Naive thymus-derived CD8-positive, alpha-beta T cell (primary cell): Measurements from ENCODE around the gene KRT85. TPM values are rescaled to one million over a fixed set of nuclear protein-coding genes. Genes with fewer than 3 reads are reported as not detected.

ENCODE experiments used
- ATAC-seq, 2 donors: fragments of 150-1000 bp; cut with Tn5 transposase in 1 of 2; sonication (Bioruptor Pico), chemical (Tn5 transposase) in 1 of 2; 1 replicate in 1 of 2; 2 replicates in 1 of 2; pipeline ENCODE4 v1.10.0; 2021; ENCODE audit warnings: mild to moderate bottlenecking in 2 of 2, moderate library complexity in 2 of 2
- POLR2A ChIA-PET: fragments of 350-600 bp; sonication (Branson Sonifier 250); formaldehyde crosslinking; loops from one replicate; lab custom pipeline; 2021; ENCODE audit warnings: antibody characterized with exemption; lab: Charles Lee
- DNase-seq, 10 donors: peaks; one replicate each; pipeline versions ENCODE4 v3.0.0 to v3.0.0-alpha.2; 2020 to 2022
- H3K27ac Mint-ChIP-seq, 10 donors: one replicate each; pipeline ENCODE4 v1.8.0; 2020 to 2022; ENCODE audit warnings: mild to moderate bottlenecking in 10 of 10, mixed read lengths in 10 of 10, moderate library complexity in 4 of 10, inconsistent platforms in 1 of 10
- H3K27me3 Mint-ChIP-seq, 5 donors: one replicate each; pipeline ENCODE4 v1.8.0; 2021 to 2022; ENCODE audit warnings: mixed read lengths in 5 of 5
- H3K36me3 Mint-ChIP-seq, 3 donors: one replicate each; pipeline ENCODE4 v1.8.0; 2020 to 2022; ENCODE audit warnings: mixed read lengths in 3 of 3, mild to moderate bottlenecking in 2 of 3, inconsistent platforms in 1 of 3
- H3K4me1 Mint-ChIP-seq, 4 donors: one replicate each; pipeline ENCODE4 v1.8.0; 2021 to 2022; ENCODE audit warnings: mixed read lengths in 4 of 4
- H3K4me3 Mint-ChIP-seq, 10 donors: one replicate each; pipeline ENCODE4 v1.8.0; 2020 to 2022; ENCODE audit warnings: mild to moderate bottlenecking in 10 of 10, mixed read lengths in 10 of 10, moderate library complexity in 6 of 10, inconsistent platforms in 1 of 10
- H3K9me3 Mint-ChIP-seq, 9 donors: one replicate each; pipeline ENCODE4 v1.8.0; 2020 to 2022; ENCODE audit warnings: mixed read lengths in 9 of 9, mild to moderate bottlenecking in 3 of 9, inconsistent platforms in 1 of 9, moderate library complexity in 1 of 9
- polyA plus RNA-seq, 3 donors: library from polyadenylated mRNA; unstranded; fragments of 300-500 nt; fragmentation: Illumina TruSeq; gene quantifications; one replicate each; pipeline ENCODE4 v1.2.3, GENCODE V29; 2021
- total RNA-seq, 8 experiments: library from RNA in 2 of 8; stranded (reverse) in 2 of 8; gene quantifications; one replicate each; pipeline ENCODE4 v1.2.3 and lab custom pipeline; 2021 to 2026

Gene KRT85
- total and polyA plus RNA-seq, 5 experiments from 2014 or later = not detected

GRCh38 chr12:52360663-52361271, 6.5 kb downstream of the KRT85 start:
- ATAC-seq (no peak), DNase-seq (no peak)
- H3K36me3 Mint-ChIP-seq = no peaks in the 10 kb centered on the region
- H3K4me3 Mint-ChIP-seq = no peak overlapping the region
- no peaks in the 10 kb centered on the region for H3K9me3 Mint-ChIP-seq
- peaks cover 24 to 35% (median 32%) of the 10 kb centered on the region in 4 donors for H3K4me1 Mint-ChIP-seq
- no peak overlapping the region for H3K27ac Mint-ChIP-seq
- POLR2A ChIA-PET = no interaction called here
- peaks cover 0 to 13% (median 0%) of the 10 kb centered on the region in 5 donors for H3K27me3 Mint-ChIP-seq

- ATAC-seq (no peak), DNase-seq (no peak)
- POLR2A ChIA-PET = no interaction called here
- peaks cover 24 to 35% (median 32%) of the 10 kb centered on the region in 4 donors for H3K4me1 Mint-ChIP-seq
- H3K27ac Mint-ChIP-seq = peak overlapping the region in 1 of 10 donors; percentile 88
- no peaks in the 10 kb centered on the region for H3K9me3 Mint-ChIP-seq
- no peaks in the 10 kb centered on the region for H3K36me3 Mint-ChIP-seq
- peaks cover 0 to 13% (median 0%) of the 10 kb centered on the region in 5 donors for H3K27me3 Mint-ChIP-seq
- H3K4me3 Mint-ChIP-seq = no peak overlapping the region
Measured at GRCh38 chr12:52360106-52360662, 7.1 kb downstream of the KRT85 start.

GRCh38 chr12:52359621-52360061, 7.6 kb downstream of the KRT85 start:
- Mint-ChIP-seq H3K4me3 (peak overlapping the region in 3 of 10 donors; percentile 9 to 33 (median 24)), H3K36me3 (no peaks in the 10 kb centered on the region), H3K27ac (peak overlapping the region in 5 of 10 donors; percentile 20 to 88 (median 79)), H3K9me3 (no peaks in the 10 kb centered on the region), H3K4me1 (peaks cover 24 to 35% (median 32%) of the 10 kb centered on the region in 4 donors), H3K27me3 (peaks cover 0 to 13% (median 0%) of the 10 kb centered on the region in 5 donors)
- no peak for DNase-seq
- POLR2A ChIA-PET = no interaction called here
- ATAC-seq = no peak

- no peaks in the 10 kb centered on the region for H3K36me3 Mint-ChIP-seq
- H3K4me1 Mint-ChIP-seq = peaks cover 24 to 37% (median 32%) of the 10 kb centered on the region in 4 donors
- no peaks in the 10 kb centered on the region for H3K9me3 Mint-ChIP-seq
- DNase-seq (peak in 7 of 10 donors; percentile 23 to 78 (median 67)), ATAC-seq (peak; percentile 98 to 99)
- peaks cover 0 to 5% (median 0%) of the 10 kb centered on the region in 5 donors for H3K27me3 Mint-ChIP-seq
- H3K4me3 Mint-ChIP-seq = peak overlapping the region; percentile 26 to 73 (median 54)
- POLR2A ChIA-PET = no interaction called here
- peak overlapping the region; percentile 36 to 88 (median 81) for H3K27ac Mint-ChIP-seq
Measured at GRCh38 chr12:52358575-52359350, 8.5 kb downstream of the KRT85 start.

GRCh38 chr12:52356762-52357580, 10.3 kb downstream of the KRT85 start:
- Mint-ChIP-seq H3K4me3 (no peak overlapping the region), H3K36me3 (no peaks in the 10 kb centered on the region), H3K27me3 (peaks cover 0 to 9% (median 1%) of the 10 kb centered on the region in 5 donors), H3K9me3 (no peaks in the 10 kb centered on the region), H3K27ac (peak overlapping the region in 2 of 10 donors; percentile 31 to 85), H3K4me1 (peaks cover 33 to 53% (median 48%) of the 10 kb centered on the region in 4 donors)
- DNase-seq (no peak), ATAC-seq (no peak)
- POLR2A ChIA-PET = interaction anchor here (0.6 kb wide), 1 partner anchor 139 kb away, joined by 4 read pairs; no protein-coding TSS in a partner anchor

GRCh38 chr12:52356031-52356761, 11.1 kb downstream of the KRT85 start:
- H3K36me3 Mint-ChIP-seq = no peaks in the 10 kb centered on the region
- DNase-seq (no peak), ATAC-seq (no peak)
- no peaks in the 10 kb centered on the region for H3K9me3 Mint-ChIP-seq
- H3K27me3 Mint-ChIP-seq = peaks cover 0 to 11% (median 1%) of the 10 kb centered on the region in 5 donors
- POLR2A ChIA-PET = no interaction called here
- no peak overlapping the region for H3K27ac Mint-ChIP-seq
- H3K4me3 Mint-ChIP-seq = no peak overlapping the region
- peaks cover 36 to 54% (median 51%) of the 10 kb centered on the region in 4 donors for H3K4me1 Mint-ChIP-seq

GRCh38 chr12:52355176-52355575, 12.1 kb downstream of the KRT85 start:
- DNase-seq (no peak), ATAC-seq (no peak)
- H3K9me3 Mint-ChIP-seq = no peaks in the 10 kb centered on the region
- POLR2A ChIA-PET = no interaction called here
- peaks cover 37 to 60% (median 57%) of the 10 kb centered on the region in 4 donors for H3K4me1 Mint-ChIP-seq
- peak overlapping the region in 1 of 10 donors; percentile 31 for H3K27ac Mint-ChIP-seq
- no peak overlapping the region for H3K4me3 Mint-ChIP-seq
- H3K27me3 Mint-ChIP-seq = peaks cover 0 to 14% (median 1%) of the 10 kb centered on the region in 5 donors
- no peaks in the 10 kb centered on the region for H3K36me3 Mint-ChIP-seq

GRCh38 chr12:52354200-52354599, 13.1 kb downstream of the KRT85 start:
- Mint-ChIP-seq H3K4me1 (peaks cover 31 to 51% (median 49%) of the 10 kb centered on the region in 4 donors), H3K36me3 (no peaks in the 10 kb centered on the region), H3K4me3 (no peak overlapping the region), H3K9me3 (no peaks in the 10 kb centered on the region), H3K27ac (peak overlapping the region in 3 of 10 donors; percentile 28 to 43 (median 35)), H3K27me3 (peaks cover 0 to 13% (median 1%) of the 10 kb centered on the region in 5 donors)
- no peak for ATAC-seq
- DNase-seq = peak in 1 of 10 donors; percentile 48
- POLR2A ChIA-PET = no interaction called here

- peaks cover 0 to 13% (median 1%) of the 10 kb centered on the region in 5 donors for H3K27me3 Mint-ChIP-seq
- peak overlapping the region in 3 of 10 donors; percentile 10 to 52 (median 28) for H3K27ac Mint-ChIP-seq
- H3K36me3 Mint-ChIP-seq = no peaks in the 10 kb centered on the region
- peaks cover 28 to 47% (median 45%) of the 10 kb centered on the region in 4 donors for H3K4me1 Mint-ChIP-seq
- ATAC-seq = no peak
- POLR2A ChIA-PET = no interaction called here
- H3K4me3 Mint-ChIP-seq = no peak overlapping the region
- H3K9me3 Mint-ChIP-seq = no peaks in the 10 kb centered on the region
- peak in 1 of 10 donors; percentile 49 for DNase-seq
Measured at GRCh38 chr12:52353766-52354165, 13.5 kb downstream of the KRT85 start.

- peaks cover 0 to 16% (median 1%) of the 10 kb centered on the region in 5 donors for H3K27me3 Mint-ChIP-seq
- POLR2A ChIA-PET = no interaction called here
- peak in 1 of 10 donors; percentile 10 for DNase-seq
- no peaks in the 10 kb centered on the region for H3K9me3 Mint-ChIP-seq
- peaks cover 23 to 39% (median 37%) of the 10 kb centered on the region in 4 donors for H3K4me1 Mint-ChIP-seq
- no peaks in the 10 kb centered on the region for H3K36me3 Mint-ChIP-seq
- peak overlapping the region in 2 of 10 donors; percentile 47 to 77 for H3K27ac Mint-ChIP-seq
- ATAC-seq = no peak
- peak overlapping the region in 6 of 10 donors; percentile 10 to 73 (median 25) for H3K4me3 Mint-ChIP-seq
Measured at GRCh38 chr12:52352951-52353350, 14.3 kb downstream of the KRT85 start.
